Loucy (cell line): Measurements from ENCODE around the gene CTIF.

Experiments
- CTCF ChIP-seq: fragments of 200-600 bp; sonication (generic); conservative IDR thresholded peaks from 2 replicates; pipeline ENCODE4 v1.5.1; 2014; ENCODE audit warnings: mild to moderate bottlenecking, antibody characterized with exemption, low read length
- EZH2phosphoT487 ChIP-seq: fragments of 200-600 bp; IDR thresholded peaks from 2 replicates; pipeline ENCODE4 v1.6.1; 2018; ENCODE audit warnings: antibody characterized with exemption, mild to moderate bottlenecking, moderate library complexity, borderline replicate concordance

DNA sequence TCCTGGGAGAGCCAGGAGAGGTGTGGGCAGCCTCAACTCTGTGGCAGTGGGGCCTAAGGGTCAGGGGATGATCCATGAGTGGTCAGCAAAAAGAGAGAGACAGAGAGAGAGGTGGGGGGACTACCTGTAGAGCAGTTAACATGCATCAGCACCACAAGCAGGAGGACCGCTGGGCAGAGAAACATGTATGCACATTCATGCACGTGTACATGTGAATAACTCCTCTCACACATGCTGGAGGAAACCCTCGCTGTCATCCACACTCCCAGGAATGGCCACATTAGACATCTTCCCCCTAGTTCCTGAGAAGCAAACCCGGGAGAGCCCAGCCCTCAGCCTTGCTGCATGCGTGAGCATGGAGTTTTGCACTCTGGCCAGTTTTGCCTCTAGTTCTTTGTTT lies 245.8 kb downstream of the CTIF start:
- TF ChIP-seq CTCF (no peak), EZH2phosphoT487 (no peak)
